Right lobe of liver (tissue), 4 donors: Measurements from ENCODE around the gene MTIF3.

ENCODE experiments used
- POLR2A ChIP-seq: fragments of 450-650 bp; IDR thresholded peaks from one replicate; pipeline ENCODE4 v1.6.1; 2017; ENCODE audit warnings: antibody characterized with exemption, mild to moderate bottlenecking
- TF ChIP-seq, protein P1 (sequence below), 4 donors: fragments of 200-600 bp in 3 of 4; fragments of 450-650 bp in 1 of 4; IDR thresholded peaks; one replicate each; pipeline versions ENCODE4 v1.5.1 to v1.8.0; 2016 to 2022; ENCODE audit warnings: antibody characterized with exemption in 4 of 4, mild to moderate bottlenecking in 2 of 4
- donor health status: DM: no; HTN: no; CAD: no.
- donor health status: DM: no; HTN: no; CAD: no.
- donor health status: DM: no; HTN: yes; CAD: no.

DNA sequence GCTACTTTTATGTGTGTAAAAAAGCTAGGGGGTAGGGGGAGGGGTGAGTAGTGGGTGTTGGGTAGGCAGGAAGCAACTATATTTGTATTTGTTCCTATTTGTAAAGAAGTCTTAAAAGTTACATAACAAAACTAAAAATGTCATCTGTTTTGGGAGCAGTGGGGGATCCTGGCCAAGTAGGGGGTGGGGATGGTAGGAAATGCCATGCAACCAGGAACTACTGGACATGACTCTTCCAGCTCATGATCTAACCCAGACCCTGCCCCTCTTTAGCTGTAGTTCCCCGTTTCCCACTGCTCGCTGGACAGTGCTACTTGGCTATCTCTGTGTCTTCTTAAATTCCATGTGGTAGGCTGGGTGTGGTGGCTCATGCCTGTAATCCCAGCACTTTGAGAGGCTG, 22.7 kb downstream of the MTIF3 start:
- TF ChIP-seq, protein P1, sequence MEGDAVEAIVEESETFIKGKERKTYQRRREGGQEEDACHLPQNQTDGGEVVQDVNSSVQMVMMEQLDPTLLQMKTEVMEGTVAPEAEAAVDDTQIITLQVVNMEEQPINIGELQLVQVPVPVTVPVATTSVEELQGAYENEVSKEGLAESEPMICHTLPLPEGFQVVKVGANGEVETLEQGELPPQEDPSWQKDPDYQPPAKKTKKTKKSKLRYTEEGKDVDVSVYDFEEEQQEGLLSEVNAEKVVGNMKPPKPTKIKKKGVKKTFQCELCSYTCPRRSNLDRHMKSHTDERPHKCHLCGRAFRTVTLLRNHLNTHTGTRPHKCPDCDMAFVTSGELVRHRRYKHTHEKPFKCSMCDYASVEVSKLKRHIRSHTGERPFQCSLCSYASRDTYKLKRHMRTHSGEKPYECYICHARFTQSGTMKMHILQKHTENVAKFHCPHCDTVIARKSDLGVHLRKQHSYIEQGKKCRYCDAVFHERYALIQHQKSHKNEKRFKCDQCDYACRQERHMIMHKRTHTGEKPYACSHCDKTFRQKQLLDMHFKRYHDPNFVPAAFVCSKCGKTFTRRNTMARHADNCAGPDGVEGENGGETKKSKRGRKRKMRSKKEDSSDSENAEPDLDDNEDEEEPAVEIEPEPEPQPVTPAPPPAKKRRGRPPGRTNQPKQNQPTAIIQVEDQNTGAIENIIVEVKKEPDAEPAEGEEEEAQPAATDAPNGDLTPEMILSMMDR (IDR thresholded peaks at IDR 0.05), result no peak
- no peak for TF ChIP-seq POLR2A
